Measurements from ENCODE around the gene ZNF532. TPM values are rescaled to one million over a fixed set of nuclear protein-coding genes. Genes with fewer than 3 reads are reported as not detected.

Gene ZNF532
- total and polyA plus RNA-seq, 4 donors: 19.3 to 194 (median 113) TPM

GRCh38 chr18:58953627-58954026 is 89.0 kb downstream of the ZNF532 start:
- 7 to 9% methylated on average over 3 of the region's 3 CpGs for whole genome bisulfite sequencing, 2 donors
- ATAC-seq (ENCODE audit: low FRiP score): no peak
- Histone ChIP-seq H3K27ac (ENCODE audit: low read depth in 1 of 2, low read length in 2 of 2) (peak overlapping the region in 1 of 2 donors; percentile 25), H3K4me3 (ENCODE audit: low read length in 2 of 2) (no peak overlapping the region), H3K4me1 (ENCODE audit: control insufficient read depth in 1 of 2, insufficient read depth in 2 of 2, low read length in 2 of 2) (no peaks in the 10 kb centered on the region), H3K36me3 (ENCODE audit: control insufficient read depth in 1 of 2, insufficient read depth in 2 of 2, low read length in 1 of 2) (no peaks in the 10 kb centered on the region), H3K9me3 (ENCODE audit: control insufficient read depth, low read length) (no peaks in the 10 kb centered on the region), H3K27me3 (ENCODE audit: control insufficient read depth in 1 of 2, insufficient read depth in 2 of 2, low read length in 1 of 2) (no peaks in the 10 kb centered on the region)
- intact Hi-C loops (cut with DNase I): no loop called here
- no peak for DNase-seq

- no peak for ATAC-seq (ENCODE audit: low FRiP score)
- H3K36me3 ChIP-seq (ENCODE audit: control insufficient read depth in 1 of 2, insufficient read depth in 2 of 2, low read length in 1 of 2): no peaks in the 10 kb centered on the region
- H3K4me1 ChIP-seq (ENCODE audit: control insufficient read depth in 1 of 2, insufficient read depth in 2 of 2, low read length in 2 of 2): no peaks in the 10 kb centered on the region
- no peak for DNase-seq
- 95 to 97% methylated on average over 6 of the region's 6 CpGs for WGBS, 2 donors
- no peaks in the 10 kb centered on the region for H3K27me3 ChIP-seq (ENCODE audit: control insufficient read depth in 1 of 2, insufficient read depth in 2 of 2, low read length in 1 of 2)
- intact Hi-C loops (cut with DNase I): no loop called here
- H3K27ac ChIP-seq (ENCODE audit: low read depth in 1 of 2, low read length in 2 of 2): no peak overlapping the region
- H3K9me3 ChIP-seq (ENCODE audit: control insufficient read depth, low read length): no peaks in the 10 kb centered on the region
- H3K4me3 ChIP-seq (ENCODE audit: low read length in 2 of 2): no peak overlapping the region
These were observed 90.3 kb downstream of the ZNF532 start for GRCh38 chr18:58955001-58955400.

- no peaks in the 10 kb centered on the region for H3K36me3 ChIP-seq (ENCODE audit: control insufficient read depth in 1 of 2, insufficient read depth in 2 of 2, low read length in 1 of 2)
- H3K4me3 ChIP-seq (ENCODE audit: low read length in 2 of 2): no peak overlapping the region
- no peaks in the 10 kb centered on the region for H3K9me3 ChIP-seq (ENCODE audit: control insufficient read depth, low read length)
- intact Hi-C loops (cut with DNase I): no loop called here
- H3K4me1 ChIP-seq (ENCODE audit: control insufficient read depth in 1 of 2, insufficient read depth in 2 of 2, low read length in 2 of 2): no peaks in the 10 kb centered on the region
- no peaks in the 10 kb centered on the region for H3K27me3 ChIP-seq (ENCODE audit: control insufficient read depth in 1 of 2, insufficient read depth in 2 of 2, low read length in 1 of 2)
- ATAC-seq (ENCODE audit: low FRiP score) (no peak), DNase-seq (no peak)
- 83 to 88% methylated on average over 4 of the region's 4 CpGs for WGBS, 2 donors
- no peak overlapping the region for H3K27ac ChIP-seq (ENCODE audit: low read depth in 1 of 2, low read length in 2 of 2)
These were observed 91.1 kb downstream of the ZNF532 start for GRCh38 chr18:58955738-58956137.

- no peak overlapping the region for H3K27ac ChIP-seq (ENCODE audit: low read depth in 1 of 2, low read length in 2 of 2)
- intact Hi-C loops (cut with DNase I): no loop called here
- H3K9me3 ChIP-seq (ENCODE audit: control insufficient read depth, low read length): no peaks in the 10 kb centered on the region
- no peak for ATAC-seq (ENCODE audit: low FRiP score)
- no peak overlapping the region for H3K4me3 ChIP-seq (ENCODE audit: low read length in 2 of 2)
- H3K27me3 ChIP-seq (ENCODE audit: control insufficient read depth in 1 of 2, insufficient read depth in 2 of 2, low read length in 1 of 2): no peaks in the 10 kb centered on the region
- peaks cover 0 to 3% of the 10 kb centered on the region in 2 donors for H3K4me1 ChIP-seq (ENCODE audit: control insufficient read depth in 1 of 2, insufficient read depth in 2 of 2, low read length in 2 of 2)
- no peak for DNase-seq
- no peaks in the 10 kb centered on the region for H3K36me3 ChIP-seq (ENCODE audit: control insufficient read depth in 1 of 2, insufficient read depth in 2 of 2, low read length in 1 of 2)
- 85% methylated on average over 3 of the region's 3 CpGs for WGBS, 2 donors
These were observed 94.0 kb downstream of the ZNF532 start for GRCh38 chr18:58958628-58959027.

DNA sequence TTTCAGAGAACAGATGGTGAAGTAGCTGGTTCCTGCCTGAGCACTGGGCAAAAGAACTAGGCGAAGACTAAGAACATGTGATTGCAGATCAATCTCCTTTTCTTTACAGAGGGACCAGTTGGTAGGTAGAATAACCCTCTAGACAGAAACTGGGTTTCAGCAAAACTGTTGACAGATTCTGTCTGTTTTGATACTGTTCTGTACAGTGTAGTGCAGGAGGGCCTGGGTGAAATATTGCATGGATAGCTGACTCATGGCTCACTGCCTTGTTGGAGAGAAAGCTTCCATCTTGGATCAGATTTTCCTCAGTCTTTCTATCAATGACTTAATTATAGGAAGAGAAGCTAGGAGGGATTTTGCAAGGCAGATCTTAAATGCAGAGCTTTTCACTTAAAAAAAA is 95.8 kb downstream of the ZNF532 start:
- WGBS, 2 donors: 95 to 99% methylated on average over 1 of the region's 1 CpG
- no peak for ATAC-seq (ENCODE audit: low FRiP score)
- no peaks in the 10 kb centered on the region for H3K36me3 ChIP-seq (ENCODE audit: control insufficient read depth in 1 of 2, insufficient read depth in 2 of 2, low read length in 1 of 2)
- H3K27ac ChIP-seq (ENCODE audit: low read depth in 1 of 2, low read length in 2 of 2): peak overlapping the region in 1 of 2 donors; percentile 36
- no peaks in the 10 kb centered on the region for H3K9me3 ChIP-seq (ENCODE audit: control insufficient read depth, low read length)
- no peak overlapping the region for H3K4me3 ChIP-seq (ENCODE audit: low read length in 2 of 2)
- intact Hi-C loops (cut with DNase I): no loop called here
- no peak for DNase-seq
- H3K27me3 ChIP-seq (ENCODE audit: control insufficient read depth in 1 of 2, insufficient read depth in 2 of 2, low read length in 1 of 2): no peaks in the 10 kb centered on the region
- H3K4me1 ChIP-seq (ENCODE audit: control insufficient read depth in 1 of 2, insufficient read depth in 2 of 2, low read length in 2 of 2): peaks cover 0 to 4% of the 10 kb centered on the region in 2 donors

DNA sequence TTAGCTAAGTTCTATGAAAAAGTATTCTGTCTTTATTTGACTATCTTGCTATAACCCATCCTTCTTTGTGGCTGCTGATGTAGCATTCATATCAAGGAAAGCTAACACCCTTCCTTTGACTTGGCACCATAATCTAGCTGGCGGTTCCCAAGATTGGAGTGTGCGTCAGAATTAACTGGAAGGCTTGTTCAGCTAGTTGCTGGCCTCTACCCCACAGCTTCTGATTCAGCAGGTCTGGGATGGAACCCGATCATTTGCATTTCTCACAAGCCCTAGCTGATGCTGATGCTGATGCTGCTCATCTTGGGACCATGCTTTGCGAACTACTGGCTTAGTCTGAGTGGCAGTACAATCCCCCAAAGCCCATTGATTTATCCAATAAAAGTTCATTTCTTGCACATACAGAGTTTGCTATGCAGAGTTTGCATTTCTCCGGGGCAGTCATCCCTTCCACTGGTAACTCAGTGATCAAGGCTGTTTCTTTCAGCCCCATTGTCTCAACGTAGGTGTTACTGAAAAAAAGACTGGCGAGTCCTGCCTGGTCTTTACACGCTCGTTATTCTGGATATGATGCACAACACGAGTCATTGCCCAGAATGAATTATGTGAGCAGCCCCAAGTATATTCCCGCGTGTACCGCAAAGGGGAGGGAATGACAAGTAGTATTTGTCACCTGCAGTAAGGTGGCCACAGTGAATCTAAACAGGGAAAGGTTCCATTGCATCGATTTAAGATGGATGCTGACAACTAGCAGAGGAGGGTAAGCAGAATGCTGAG is 96.5 kb downstream of the ZNF532 start:
- intact Hi-C loops (cut with DNase I): no loop called here
- WGBS, 2 donors: 75 to 80% methylated on average over 14 of the region's 14 CpGs
- H3K9me3 ChIP-seq (ENCODE audit: control insufficient read depth, low read length): no peaks in the 10 kb centered on the region
- DNase-seq: peak in 1 of 2 donors; percentile 61
- ATAC-seq (ENCODE audit: low FRiP score): peak; percentile 23
- no peaks in the 10 kb centered on the region for H3K36me3 ChIP-seq (ENCODE audit: control insufficient read depth in 1 of 2, insufficient read depth in 2 of 2, low read length in 1 of 2)
- H3K4me1 ChIP-seq (ENCODE audit: control insufficient read depth in 1 of 2, insufficient read depth in 2 of 2, low read length in 2 of 2): peaks cover 0 to 8% of the 10 kb centered on the region in 2 donors
- no peak overlapping the region for H3K27ac ChIP-seq (ENCODE audit: low read depth in 1 of 2, low read length in 2 of 2)
- H3K27me3 ChIP-seq (ENCODE audit: control insufficient read depth in 1 of 2, insufficient read depth in 2 of 2, low read length in 1 of 2): no peaks in the 10 kb centered on the region
- H3K4me3 ChIP-seq (ENCODE audit: low read length in 2 of 2): no peak overlapping the region

- WGBS, 2 donors: 93 to 97% methylated on average over 8 of the region's 8 CpGs
- Histone ChIP-seq H3K27ac (ENCODE audit: low read depth in 1 of 2, low read length in 2 of 2) (no peak overlapping the region), H3K36me3 (ENCODE audit: control insufficient read depth in 1 of 2, insufficient read depth in 2 of 2, low read length in 1 of 2) (no peaks in the 10 kb centered on the region), H3K4me3 (ENCODE audit: low read length in 2 of 2) (no peak overlapping the region), H3K27me3 (ENCODE audit: control insufficient read depth in 1 of 2, insufficient read depth in 2 of 2, low read length in 1 of 2) (no peaks in the 10 kb centered on the region), H3K9me3 (ENCODE audit: control insufficient read depth, low read length) (no peaks in the 10 kb centered on the region), H3K4me1 (ENCODE audit: control insufficient read depth in 1 of 2, insufficient read depth in 2 of 2, low read length in 2 of 2) (peaks cover 0 to 13% of the 10 kb centered on the region in 2 donors)
- DNase-seq (no peak), ATAC-seq (ENCODE audit: low FRiP score) (no peak)
- intact Hi-C loops (cut with DNase I): no loop called here
These were observed 97.7 kb downstream of the ZNF532 start for GRCh38 chr18:58962336-58962735.

- ATAC-seq (ENCODE audit: low FRiP score): no peak
- H3K27me3 ChIP-seq (ENCODE audit: control insufficient read depth in 1 of 2, insufficient read depth in 2 of 2, low read length in 1 of 2): no peaks in the 10 kb centered on the region
- peaks cover 0 to 16% of the 10 kb centered on the region in 2 donors for H3K4me1 ChIP-seq (ENCODE audit: control insufficient read depth in 1 of 2, insufficient read depth in 2 of 2, low read length in 2 of 2)
- no peak overlapping the region for H3K4me3 ChIP-seq (ENCODE audit: low read length in 2 of 2)
- peak overlapping the region; percentile 70 to 92 for H3K27ac ChIP-seq (ENCODE audit: low read depth in 1 of 2, low read length in 2 of 2)
- intact Hi-C loops (cut with DNase I): no loop called here
- H3K9me3 ChIP-seq (ENCODE audit: control insufficient read depth, low read length): no peaks in the 10 kb centered on the region
- no peak for DNase-seq
- 31 to 35% methylated on average over 5 of the region's 5 CpGs for WGBS, 2 donors
- no peaks in the 10 kb centered on the region for H3K36me3 ChIP-seq (ENCODE audit: control insufficient read depth in 1 of 2, insufficient read depth in 2 of 2, low read length in 1 of 2)
These were observed 100.8 kb downstream of the ZNF532 start for GRCh38 chr18:58965291-58966004.
